ENCODE results near the gene P2RX1.
A peak's percentile ranks its signal among the peaks of the same experiment; 100 is the strongest.

The P2RX1 gene

DNA sequence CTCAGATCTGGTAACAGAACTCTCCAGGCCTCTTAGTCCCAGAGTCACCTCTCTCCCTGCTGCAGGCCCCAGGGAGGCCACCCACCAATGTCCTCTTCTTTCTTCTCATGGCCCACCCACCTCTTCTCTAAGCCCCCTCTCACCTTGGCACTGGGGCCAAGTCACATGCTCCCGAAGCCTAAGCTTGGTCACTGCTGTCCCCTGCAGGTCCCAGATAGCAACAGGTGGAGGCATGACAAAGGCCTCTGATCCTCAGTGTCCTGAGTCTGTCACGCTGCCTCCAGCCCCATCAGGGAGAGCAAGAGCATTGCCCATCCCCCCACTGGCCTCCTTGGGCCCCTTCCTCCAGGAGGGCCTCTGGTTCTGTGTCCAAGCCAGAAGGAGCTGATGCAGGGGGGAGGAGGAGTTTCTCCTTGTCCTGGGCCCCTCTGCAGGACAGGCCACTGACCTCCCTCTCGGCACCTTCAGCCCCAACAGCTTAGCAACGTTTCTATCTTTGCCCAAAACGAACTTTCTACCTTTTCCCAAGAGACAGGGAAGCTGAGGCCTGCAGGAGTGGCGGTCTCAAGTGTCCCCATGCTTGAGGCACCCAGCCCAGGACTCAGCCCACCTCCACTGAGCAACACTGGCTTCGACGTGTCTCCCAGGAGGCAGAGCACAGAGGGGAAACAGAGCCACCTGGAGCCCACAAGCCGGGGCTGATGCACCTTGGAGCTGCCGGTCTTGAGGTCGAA lies 8.6 kb downstream of the P2RX1 start:
- no peak for DNase-seq

DNA sequence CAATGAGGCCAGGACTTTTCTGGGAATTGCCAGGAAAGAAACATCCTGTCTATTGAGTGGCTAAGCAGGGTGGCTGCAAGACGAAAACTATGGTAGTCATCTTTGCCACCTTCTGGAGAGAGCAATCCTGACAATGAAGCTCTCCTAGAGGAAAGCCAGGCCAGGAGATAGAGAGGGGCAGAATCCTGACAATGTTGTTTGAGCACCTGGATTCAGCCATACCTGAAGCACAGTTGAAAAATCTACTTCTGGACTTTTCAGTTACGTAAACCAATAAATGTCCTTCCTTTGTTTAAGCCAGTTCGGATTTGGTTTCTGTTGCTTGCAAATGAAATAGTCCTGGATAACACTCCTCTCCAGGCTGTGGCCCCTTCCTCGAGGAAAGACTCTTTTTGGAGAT lies 9.4 kb downstream of the P2RX1 start:
- DNase-seq = no peak

DNA sequence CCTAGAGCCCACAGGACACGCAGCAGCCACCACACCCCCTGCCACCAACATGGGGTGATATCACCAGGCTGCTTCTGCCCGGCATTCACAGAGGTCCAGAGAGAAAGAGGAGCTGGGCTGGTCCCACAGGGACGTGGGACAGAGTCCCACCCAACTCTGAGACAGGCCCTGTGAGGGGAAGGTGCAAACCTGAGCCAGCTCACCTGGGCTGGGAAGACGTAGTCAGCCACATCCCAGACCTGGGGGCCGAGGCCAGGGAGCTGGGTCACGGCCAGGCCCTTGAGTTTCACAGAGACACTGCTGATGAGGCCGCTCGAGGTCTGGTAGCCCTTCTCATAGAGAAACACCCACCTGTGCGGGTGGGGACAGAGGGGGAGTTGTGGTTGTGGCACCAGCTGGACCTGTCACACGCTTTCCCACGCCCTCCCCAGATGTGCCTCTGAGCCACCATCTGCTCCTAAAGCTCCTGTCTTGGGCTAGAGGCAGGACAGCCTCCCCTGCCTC lies 11.2 kb downstream of the P2RX1 start:
- DNase-seq = no peak

DNA sequence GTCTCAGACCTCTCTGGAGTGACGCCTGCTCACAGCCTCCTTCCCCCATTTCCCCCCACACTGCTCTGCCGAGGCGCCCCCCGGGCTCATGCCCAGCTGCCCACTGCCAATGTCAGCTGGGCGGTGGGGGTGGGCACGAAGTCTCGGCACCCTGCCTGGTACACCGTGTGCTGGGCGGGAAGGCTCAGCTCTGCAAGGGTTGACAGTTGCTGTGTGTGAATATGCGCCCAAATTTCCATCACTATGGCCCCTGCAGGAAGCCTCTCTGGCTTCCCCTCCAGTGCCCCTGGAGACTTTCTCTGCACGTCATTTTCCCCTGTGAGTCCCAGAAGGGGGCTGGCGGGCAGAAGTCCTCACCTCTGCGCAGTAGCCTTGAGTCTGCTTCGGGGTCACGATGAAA lies 11.8 kb downstream of the P2RX1 start:
- DNase-seq = peak in 1 of 56 donors; percentile 44

DNA sequence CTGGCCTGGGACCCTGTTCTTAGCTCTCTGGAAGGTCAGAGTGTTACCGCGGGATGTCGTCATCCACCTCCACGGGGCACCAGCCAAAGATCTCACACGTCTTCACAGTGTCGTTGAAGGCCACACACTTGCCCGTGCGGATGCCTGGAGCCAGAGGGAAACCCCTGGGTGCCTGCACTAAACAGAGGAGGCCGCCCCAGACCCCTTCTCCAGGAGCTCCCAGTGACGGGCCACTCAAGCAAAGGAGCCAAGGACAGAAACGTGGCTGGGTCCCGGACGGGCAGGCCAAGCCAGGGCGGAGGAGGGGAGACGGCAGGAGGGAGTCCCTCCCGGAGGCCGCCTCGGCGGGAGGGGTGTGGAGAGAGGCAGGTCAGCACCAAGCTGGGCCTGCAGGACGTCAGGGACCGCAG lies 12.4 kb downstream of the P2RX1 start:
- no peak for DNase-seq

DNA sequence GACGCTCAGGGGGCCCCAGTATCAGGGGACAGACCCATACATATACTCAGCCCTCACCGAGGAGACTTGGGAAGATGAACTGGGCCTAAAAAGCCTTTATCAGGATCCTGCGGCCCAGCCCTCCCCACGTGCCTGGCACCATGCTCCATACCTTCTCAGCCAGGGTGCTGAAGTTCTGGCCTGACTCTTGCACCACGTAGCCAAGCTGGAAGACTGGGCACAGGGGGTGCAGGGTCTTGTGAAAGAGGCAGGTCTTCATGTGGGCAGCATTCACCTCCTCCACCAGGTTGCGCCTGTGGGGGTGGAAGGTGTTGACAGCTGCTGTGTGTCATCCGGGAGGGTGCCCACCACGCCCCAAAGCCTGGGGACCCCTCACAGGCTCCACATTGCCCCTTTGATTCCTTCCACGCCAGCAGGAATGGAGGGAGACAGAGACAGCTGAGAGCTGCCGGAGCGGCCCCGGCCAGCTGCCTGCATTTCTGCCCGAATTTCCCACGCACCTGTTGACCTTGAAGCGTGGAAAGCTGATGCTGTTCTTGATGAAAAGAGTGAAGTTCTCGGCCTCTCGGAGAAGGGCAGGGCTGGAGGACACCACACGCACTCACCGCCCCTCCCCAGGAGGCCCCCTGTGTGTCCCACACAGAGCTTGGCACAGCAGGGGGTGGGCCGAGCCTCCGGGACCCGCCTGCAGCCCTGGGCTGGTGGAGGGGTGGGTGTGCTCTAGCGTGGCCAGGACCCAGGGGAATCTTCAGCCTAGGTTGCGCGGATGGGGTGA lies 13.0 kb downstream of the P2RX1 start:
- no peak for DNase-seq

DNA sequence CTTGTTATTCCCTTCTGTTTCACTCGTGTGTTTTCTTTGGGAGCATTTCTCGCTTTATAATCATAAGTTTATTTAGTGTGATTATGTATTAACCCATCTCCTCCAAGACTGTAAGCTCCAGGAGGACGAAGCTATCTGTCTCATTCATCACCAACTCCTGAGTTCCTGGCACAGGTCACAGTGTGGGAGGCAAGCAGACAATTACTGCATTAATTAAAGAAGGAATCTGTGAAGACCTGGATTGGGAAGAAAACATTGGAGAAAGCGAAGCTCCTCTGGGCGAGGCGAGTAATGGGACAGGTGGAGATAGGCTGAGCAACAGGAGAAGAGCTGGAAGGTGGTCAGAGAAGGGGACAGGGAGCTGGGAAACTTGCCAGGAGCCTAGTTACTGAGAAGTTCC lies 15.6 kb downstream of the P2RX1 start:
- no peak for DNase-seq

DNA sequence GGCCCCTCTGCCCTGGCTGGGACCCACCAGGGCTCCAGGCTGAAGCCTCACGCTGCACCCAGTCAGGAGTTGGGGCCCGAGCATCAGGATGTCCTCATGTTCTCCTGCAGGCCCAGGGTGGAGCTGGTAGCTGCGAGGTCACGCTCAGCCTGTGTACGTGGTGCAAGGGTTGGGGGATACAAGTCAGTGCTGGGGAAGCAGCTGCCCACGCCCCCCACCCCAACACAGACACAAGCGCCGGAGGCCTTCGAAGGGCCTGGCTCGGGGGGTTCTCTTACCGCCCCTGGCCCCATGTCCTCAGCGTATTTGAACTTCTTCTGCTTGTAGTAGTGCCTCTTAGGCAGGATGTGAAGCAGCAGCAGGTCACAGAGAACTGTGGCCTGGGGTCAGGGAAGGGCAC lies 18.5 kb downstream of the P2RX1 start:
- DNase-seq = no peak

DNA sequence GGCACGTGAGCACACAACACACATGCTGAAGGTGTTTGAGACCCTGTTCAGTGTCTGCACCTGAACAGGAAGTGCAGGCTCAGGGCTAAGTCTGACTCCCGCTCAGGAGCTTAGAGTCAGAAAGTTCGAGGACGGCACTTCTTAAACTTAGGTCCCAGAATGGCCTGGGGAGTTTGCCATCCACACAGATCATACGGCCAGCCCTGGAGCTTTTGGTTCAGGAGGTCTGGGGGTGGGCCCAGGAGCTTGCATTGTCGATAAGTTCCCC lies 19.4 kb downstream of the P2RX1 start:
- no peak for DNase-seq

DNA sequence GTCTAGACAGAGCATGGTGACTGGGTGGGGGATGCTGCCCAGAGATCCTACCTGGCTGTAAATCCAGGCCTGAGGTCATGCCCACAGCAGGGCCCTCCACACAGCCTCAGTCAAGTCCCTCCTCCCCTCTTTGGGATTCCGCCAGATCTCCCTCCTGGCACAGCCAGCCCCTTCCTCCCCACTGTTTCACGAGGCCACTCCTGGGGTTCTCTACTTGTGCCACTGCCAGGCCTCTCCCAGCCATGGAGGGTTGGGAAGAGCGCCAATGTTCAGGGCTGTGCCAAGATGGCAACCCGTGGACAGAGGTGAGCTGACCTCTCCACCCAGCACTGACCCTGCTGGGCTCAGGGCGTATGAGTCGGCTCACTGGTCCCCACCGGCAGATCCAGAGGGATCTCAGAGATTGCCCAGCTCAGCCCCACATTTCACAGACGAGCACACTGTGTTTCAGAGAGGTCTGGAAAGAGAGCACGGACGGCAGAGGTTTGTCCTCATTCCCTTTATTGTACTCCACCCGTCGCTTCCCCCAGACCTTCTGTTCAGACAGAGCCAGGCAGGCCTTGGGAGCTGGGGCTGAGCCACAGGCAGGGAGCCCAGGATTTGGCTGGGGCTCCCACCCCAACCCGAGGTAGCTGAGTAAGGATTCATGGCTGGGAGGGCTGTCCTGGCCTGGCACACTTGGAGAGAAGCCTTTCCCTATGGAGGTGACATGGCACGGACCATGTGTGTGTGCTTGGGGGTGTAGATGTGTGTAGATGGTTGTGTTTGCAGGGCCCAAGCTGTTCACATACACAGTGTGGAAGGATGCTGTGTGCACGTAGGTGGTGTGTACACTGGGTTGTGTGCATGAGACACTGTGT lies 19.9 kb downstream of the P2RX1 start:
- DNase-seq = peak in 13 of 56 donors; percentile 17 to 40 (median 29)

DNA sequence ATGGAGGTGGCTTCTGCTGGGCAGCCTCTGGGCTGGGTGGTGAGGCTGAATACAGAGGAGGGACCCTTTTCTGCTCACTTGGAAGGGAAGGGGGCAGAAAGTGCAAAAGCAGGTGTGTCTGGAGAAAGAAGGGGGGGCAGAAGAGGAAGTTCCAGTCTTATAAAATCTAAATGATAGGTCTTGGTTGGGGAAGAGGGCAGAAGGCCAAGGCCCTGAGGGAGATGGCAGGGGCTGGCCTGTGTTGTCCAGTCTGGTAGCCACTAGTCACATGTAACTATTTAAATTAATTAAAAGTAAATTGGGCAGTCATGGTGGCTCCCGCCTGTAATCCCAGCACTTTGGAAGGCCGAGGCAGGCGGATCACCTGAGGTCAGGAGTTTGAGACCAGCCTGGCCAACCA lies 20.9 kb downstream of the P2RX1 start:
- DNase-seq = no peak

DNA sequence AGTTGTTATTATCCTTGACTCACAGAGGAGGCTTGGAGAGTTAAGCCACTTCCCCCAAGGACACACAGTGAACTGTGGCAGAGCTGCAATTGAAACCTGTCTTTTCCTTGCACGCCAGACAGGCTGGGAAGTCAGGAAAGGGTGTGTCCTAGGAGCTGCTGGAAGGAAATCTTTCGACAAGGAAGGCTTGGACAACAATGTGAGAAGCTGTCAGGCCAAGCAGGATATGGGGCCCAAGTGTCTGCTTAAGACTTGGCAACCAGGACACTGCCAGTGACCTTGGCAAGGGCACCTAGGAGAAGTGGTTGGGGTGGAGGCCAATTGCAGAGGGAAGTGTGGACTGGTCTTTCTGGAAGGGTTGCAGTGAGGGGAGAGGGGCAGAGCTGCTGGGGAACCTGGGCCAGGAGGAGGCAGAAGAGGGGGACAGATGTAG lies 21.3 kb downstream of the P2RX1 start:
- peak in 5 of 56 donors; percentile 12 to 34 (median 23) for DNase-seq

DNA sequence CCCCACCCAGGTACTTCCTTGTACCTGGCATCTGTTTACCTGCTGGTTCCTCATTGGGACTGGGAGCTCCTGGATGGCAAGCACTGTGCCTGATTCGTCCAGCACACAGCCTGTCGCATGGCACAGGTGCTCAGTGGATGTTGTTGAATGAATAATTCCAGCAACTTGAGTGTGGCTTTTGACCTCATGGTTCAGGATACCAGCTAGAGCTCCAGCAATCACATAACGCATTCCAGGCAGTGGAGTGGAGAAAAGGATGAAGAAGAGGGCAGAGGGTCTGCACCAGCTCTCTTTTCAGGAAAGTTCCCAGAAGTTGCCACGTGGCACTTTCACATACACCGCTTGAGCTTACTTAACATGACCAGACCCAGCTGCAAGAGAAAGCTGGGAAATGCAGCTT lies 22.1 kb downstream of the P2RX1 start:
- no peak for DNase-seq

DNA sequence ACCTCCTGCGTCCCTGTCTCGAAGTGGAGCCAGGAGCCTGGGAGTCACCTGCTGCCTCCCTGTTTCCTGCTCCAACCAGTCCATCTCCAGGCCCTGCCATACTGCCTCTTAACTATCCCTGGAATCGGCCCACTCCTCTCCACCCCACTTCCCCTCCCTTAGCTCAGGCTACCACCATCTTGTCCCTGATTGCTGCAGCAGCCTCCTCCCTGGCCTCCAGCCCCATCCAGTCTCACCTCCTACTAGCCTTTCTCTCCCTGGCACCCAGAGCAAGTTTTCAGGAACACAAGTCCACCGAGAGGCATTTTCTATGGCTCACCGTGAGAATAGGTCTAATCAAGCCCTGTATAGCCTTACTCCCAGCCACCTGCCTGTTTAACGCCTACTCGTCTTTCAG lies 22.5 kb downstream of the P2RX1 start:
- no peak for DNase-seq

DNA sequence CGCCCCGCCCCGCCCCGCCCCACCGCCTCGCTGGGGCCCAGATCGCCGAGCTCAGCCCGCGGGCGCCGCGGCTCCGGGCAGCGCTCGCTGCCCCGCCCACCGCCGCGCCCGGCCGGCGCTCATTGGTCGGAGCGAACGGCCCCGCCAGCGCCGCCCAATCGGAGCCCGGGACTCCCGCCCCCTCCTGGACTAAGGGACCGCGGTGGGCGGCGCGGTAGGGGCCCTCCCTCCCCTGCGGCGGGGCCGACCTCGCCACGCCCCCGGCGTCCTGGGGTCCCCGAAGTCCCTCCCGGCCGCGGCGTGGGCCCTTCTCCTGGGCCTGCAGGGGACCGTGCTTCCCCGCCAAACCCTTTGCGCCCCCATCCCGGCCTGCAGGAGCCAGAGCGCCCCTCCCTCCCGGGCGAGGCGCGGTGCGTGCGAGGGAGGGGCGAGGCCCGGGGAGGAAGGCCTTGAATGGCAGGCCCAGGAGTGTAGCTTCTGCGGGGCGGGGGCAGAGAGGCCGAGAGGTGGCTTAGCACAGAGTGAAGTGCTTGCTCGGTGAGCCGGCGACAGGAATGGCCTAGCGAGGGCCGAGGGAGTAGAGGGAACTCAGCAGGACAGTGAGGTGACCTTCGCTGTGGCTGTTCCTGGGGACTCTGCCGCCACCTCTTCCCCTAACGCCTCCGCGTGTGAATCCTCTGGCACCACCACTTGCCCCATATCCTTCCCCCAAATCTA lies 23.1 kb downstream of the P2RX1 start, which contains the start of gene CAMKK1:
Gene CAMKK1, minus strand, starts transcription at position 51 of the 717 bp plus-strand sequence. CDS start 7,366 bp downstream, outside the sequence.
- peak in 55 of 56 donors; percentile 24 to 86 (median 71) for DNase-seq

DNA sequence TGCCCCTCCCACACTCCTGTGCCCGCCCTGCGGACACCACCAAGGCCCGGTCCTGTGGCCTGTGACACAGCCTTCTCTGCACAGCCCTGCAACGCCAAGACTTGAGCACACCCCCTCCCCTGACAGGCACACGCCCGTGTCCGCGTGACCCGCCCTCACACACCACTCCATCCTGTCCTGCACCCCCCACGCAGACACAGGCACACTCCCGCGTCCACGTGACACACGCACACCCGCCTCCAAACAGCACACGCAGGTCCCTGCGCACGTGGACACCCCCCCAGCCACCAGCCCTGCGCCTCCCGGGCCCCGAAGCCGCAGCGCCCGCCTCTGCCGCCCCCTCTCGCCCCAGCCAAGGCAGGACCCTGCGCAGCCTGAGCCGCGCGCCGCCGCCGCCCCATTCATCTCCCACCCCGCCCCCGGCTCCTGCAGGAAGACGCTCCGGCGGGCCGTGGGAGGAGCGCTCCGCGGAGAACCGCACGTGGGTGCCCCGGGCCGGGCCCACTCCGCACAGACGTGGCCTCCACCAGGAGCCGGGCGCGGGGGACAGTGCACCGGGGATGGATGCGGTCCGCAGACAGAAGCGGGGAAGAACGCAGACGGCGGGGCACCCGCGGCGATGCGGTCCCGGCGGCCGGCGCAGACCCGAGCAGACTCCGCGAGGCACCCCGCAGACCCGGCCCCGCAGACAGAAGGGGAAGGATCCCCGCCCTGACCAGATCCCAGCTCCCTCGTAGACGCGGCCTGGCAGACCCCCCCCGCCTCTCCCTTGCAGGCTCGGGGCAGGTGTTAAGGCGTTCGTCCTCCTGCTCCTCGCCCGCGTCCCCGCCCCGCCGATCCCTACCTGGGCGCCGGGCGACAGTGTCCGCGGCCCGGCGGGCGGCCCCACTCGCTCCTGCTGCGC lies 23.9 kb downstream of the P2RX1 start:
- DNase-seq = peak in 45 of 56 donors; percentile 15 to 86 (median 59)

DNA sequence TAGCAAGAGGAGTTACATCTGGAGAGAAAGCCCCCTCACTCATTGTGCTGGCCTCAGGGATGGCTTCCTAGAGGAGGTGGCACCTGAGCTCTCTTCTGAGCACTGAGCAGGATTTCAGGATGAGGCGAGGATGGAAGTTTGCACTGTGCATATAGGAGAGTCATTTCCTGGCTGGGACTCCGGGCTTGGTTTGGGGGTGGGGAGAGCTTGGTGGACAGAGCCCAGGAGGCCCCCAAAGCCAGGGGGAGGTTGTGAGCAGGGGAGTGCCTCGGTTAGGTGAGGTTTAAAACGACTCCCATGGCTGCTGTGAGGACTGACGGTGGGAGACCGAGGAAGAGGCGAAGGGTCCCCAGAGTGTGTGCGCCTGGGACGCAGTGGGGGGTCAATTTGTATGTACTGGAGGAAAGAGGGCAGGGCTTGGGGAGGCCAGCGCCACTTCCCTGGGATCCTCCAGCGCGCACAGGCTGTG lies 24.6 kb downstream of the P2RX1 start:
- DNase-seq = no peak

DNA sequence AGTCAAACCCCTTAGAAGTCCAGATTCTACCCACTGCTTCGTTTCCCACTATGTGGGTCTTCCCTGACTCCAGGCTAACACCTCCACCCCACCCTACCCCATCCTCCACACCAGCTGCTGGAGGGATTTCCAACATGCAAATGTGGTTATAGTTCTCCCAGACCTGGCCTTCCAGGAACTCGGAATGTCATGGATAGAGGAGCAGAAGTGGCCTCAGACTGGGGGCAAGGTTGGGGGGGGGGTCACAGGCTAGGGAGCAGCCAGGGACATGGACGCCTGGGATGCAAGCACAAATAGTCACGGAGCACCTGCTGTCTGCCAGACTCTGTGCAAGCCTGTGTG lies 25.4 kb downstream of the P2RX1 start:
- peak in 1 of 56 donors; percentile 23 for DNase-seq

DNA sequence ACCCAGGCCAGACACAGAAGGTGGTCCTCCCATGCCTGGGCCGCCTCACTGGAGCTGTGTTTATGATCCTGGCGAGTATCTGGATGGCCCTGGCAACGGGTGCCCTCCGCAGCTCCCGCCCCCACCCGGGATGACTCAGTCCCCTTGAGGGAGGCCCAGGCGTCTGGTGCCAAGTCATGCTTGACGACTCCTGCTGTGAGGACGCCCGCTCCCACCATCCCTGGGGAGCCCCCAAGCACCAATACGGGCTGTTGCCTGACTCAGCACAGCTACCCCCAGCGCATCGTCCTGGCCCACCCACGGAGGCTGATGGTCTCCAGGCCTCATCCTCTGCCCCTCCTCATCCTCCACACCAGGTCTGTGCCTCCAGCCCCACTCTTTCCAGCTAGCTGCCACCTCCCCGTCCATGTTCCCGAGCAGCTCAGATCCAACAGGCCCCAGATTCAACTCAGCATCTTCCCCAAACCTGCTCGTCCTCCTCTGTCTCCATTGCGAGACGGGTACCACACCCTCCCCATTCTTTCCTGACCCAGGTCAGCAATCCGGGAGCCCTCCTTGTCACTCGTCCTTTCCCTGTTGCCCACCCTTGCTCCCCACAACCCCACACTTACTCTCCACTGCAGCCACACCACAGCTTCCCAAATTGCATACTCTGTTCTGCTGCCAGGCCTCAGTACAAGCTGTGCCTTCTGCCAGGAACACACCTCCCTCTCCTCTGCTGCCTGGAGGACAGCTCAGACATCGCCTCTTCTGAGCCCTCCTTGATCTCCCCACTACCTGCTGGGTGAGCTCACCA lies 26.0 kb downstream of the P2RX1 start:
- DNase-seq = peak in 17 of 56 donors; percentile 18 to 54 (median 34)

All from nucleus accumbens (tissue), 56 donors.